ENCODE measurements around the gene ZNF217.

ZNF217 gene

GRCh38 chr20:53598140-53599043, 4.8 kb upstream of the ZNF217 start:
- no peak for TF ChIP-seq CTCF (IDR thresholded peaks at IDR 0.05)

DNA sequence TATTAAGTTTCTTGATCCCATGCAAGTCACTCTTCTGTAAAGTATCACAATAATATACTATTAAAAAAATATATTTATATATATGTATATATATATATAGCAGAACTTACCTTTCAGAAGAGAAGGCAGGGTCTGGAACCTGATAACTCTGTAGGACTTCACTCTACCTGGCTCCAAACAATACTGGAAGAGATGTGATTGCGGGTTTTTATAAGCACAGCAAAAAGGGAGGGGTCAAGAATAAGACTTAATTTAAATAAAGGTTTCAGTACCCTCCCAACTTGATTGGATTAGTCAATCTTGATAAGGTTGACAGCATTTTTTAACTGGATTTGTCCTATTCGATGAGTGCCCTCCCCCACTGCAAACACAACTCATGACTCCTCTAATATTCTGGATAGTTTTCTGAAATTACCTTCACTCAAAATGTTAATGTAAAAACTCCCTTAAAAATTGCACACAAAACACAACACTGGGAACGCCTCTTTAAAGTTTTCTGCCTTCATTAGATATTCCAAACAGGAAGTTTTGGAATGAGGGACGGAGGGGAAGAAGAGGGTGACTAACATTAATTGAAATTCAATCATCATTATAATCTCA, 4.0 kb upstream of the ZNF217 start:
- no peak for TF ChIP-seq CTCF (IDR thresholded peaks at IDR 0.05)

DNA sequence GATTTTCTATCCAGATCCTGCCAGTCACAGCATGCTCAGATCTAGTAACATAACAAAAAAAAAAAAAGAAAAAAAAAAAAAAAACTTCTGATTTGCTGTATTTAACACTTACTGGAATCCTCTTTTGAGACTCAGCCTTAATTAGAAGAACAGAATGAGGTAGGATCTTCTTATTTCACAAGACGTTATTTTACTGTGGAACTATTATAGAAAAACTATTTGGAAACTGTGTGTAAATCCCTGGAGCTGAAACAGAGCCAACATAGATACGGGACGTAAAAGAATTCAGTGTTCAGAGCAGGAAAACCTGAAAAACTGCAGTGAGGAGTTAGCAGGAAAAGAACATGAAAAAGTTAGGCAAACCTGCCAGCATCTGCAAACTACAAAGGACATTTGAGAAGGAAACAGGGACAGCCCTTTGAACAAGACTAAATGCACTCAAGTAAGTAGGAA, 3.4 kb upstream of the ZNF217 start:
- no peak for TF ChIP-seq CTCF (IDR thresholded peaks at IDR 0.05)

GRCh38 chr20:53595018-53595378, 1.4 kb upstream of the ZNF217 start:
- TF ChIP-seq CTCF (IDR thresholded peaks at IDR 0.05), result no peak

GRCh38 chr20:53594068-53595017, 704 bp upstream of the ZNF217 start:
- no peak; the same call in 1 of the 2 replicates for TF ChIP-seq CTCF (IDR thresholded peaks at IDR 0.05)

DNA sequence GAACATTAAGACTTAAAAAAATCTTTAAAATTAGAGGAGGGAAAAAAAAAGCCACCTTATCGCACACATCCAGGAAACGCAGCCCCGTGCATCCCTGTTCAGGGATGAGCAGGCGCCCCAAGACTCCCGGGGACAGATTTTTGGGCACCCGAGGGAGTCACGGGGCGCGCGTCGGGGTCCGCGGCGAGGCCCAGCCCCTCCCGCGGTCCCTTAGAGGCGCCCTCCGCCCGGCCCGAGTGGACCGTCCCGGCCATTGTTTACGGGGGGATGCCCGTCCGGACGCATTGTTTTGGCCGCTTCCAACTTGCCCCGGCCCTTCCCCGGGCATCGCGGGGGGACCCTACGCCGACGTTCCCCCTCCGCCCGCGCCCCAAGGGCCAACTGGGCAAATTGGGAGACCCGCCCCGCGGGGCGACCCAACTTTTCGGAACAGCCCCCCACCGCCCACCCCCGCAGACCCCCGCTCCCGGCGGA, 610 bp downstream of the ZNF217 start:
- no peak for TF ChIP-seq CTCF (IDR thresholded peaks at IDR 0.05)

DNA sequence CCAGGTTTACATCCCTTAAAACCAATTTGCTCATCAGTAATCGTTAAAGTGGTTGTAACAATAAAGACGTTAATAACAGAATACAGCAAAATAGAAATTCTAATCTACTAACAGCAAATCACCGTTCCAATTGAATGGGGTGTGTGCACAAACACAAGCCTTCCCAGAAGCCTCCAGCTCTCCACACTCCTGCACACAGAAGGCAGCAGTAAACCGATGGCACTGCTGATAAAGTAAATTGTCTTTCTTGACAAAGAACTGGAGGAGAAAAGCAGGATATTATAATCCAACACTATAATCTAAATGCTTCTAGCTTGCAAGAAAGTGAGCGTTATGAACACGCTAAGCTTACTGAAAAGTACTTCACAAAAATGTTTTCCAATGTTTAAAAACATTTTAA, 7.0 kb downstream of the ZNF217 start:
- no peak for TF ChIP-seq CTCF (IDR thresholded peaks at IDR 0.05)
